ENCODE data around the gene CSRP1. TPM values are rescaled to one million over a fixed set of nuclear protein-coding genes. Genes with fewer than 3 reads are reported as not detected.

Gene CSRP1
- total and polyA plus RNA-seq, 9 of the 15 experiments (the other 6 are each of a cell fraction or from before 2014, with no cell fraction given), result 6.8 to 39.4 (median 23.7) TPM

DNA sequence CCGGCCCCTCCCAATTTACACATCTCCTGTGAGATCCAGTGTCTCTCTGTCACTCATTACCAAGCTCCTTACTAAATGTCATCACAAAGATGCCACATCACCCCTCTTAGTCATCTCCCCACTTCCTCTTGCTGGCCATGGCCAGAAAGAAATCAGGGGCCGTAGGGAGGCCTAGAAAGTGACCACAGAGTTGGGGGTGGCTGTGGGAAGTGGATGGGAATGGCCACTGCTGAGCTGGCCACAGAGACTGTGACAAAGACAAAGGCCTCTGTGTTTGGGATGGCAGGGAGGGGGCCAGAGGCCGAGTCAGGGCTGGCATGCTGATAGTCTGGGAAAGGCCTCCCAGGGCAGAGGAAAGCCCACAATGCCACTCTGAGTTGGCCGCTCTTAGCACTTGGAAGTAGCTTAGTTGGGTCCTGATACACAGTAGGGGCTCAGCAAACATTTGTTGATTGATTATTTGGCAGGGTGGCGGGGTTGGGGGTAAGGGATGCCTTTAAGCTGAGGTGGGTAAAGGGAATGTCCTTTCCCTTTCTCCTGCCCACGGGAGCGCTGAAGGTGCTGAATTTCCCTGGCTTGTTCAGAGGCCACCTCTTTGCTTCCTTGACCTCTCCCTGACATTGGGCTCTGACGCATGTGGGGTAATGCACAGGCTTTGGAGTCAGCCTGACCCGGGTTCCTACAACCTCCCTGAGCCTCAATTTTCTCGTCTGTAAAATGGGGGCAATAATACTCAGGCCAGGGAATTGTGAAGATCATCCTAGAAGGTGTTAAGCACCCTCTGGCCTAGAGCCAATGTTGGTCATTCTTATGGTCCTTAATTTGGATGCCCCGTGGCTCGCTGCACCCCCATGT is 45.2 kb upstream of the CSRP1 start (continued):
- TF ChIP-seq ZNF197 (CRISPR knock-in tag; IDR thresholded peaks at IDR 0.05; ENCODE audit: low read depth), result 0 out of 2 replicates have a peak, but pooled peaks have one; percentile 35
- TF ChIP-seq ZNF212 (CRISPR knock-in tag; IDR thresholded peaks at IDR 0.05), result 0 out of 2 replicates have a peak, but pooled peaks have one; percentile 20
- TF ChIP-seq, protein P1, sequence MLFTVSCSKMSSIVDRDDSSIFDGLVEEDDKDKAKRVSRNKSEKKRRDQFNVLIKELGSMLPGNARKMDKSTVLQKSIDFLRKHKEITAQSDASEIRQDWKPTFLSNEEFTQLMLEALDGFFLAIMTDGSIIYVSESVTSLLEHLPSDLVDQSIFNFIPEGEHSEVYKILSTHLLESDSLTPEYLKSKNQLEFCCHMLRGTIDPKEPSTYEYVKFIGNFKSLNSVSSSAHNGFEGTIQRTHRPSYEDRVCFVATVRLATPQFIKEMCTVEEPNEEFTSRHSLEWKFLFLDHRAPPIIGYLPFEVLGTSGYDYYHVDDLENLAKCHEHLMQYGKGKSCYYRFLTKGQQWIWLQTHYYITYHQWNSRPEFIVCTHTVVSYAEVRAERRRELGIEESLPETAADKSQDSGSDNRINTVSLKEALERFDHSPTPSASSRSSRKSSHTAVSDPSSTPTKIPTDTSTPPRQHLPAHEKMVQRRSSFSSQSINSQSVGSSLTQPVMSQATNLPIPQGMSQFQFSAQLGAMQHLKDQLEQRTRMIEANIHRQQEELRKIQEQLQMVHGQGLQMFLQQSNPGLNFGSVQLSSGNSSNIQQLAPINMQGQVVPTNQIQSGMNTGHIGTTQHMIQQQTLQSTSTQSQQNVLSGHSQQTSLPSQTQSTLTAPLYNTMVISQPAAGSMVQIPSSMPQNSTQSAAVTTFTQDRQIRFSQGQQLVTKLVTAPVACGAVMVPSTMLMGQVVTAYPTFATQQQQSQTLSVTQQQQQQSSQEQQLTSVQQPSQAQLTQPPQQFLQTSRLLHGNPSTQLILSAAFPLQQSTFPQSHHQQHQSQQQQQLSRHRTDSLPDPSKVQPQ (CRISPR knock-in tag; IDR thresholded peaks at IDR 0.05; ENCODE audit: borderline replicate concordance), result no peak
- TF ChIP-seq, protein P2, sequence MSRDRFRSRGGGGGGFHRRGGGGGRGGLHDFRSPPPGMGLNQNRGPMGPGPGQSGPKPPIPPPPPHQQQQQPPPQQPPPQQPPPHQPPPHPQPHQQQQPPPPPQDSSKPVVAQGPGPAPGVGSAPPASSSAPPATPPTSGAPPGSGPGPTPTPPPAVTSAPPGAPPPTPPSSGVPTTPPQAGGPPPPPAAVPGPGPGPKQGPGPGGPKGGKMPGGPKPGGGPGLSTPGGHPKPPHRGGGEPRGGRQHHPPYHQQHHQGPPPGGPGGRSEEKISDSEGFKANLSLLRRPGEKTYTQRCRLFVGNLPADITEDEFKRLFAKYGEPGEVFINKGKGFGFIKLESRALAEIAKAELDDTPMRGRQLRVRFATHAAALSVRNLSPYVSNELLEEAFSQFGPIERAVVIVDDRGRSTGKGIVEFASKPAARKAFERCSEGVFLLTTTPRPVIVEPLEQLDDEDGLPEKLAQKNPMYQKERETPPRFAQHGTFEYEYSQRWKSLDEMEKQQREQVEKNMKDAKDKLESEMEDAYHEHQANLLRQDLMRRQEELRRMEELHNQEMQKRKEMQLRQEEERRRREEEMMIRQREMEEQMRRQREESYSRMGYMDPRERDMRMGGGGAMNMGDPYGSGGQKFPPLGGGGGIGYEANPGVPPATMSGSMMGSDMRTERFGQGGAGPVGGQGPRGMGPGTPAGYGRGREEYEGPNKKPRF (IDR thresholded peaks at IDR 0.05; ENCODE audit: low read depth, low read length), result no peak
- TF ChIP-seq, protein P3, sequence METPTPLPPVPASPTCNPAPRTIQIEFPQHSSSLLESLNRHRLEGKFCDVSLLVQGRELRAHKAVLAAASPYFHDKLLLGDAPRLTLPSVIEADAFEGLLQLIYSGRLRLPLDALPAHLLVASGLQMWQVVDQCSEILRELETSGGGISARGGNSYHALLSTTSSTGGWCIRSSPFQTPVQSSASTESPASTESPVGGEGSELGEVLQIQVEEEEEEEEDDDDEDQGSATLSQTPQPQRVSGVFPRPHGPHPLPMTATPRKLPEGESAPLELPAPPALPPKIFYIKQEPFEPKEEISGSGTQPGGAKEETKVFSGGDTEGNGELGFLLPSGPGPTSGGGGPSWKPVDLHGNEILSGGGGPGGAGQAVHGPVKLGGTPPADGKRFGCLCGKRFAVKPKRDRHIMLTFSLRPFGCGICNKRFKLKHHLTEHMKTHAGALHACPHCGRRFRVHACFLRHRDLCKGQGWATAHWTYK (CRISPR knock-in tag; IDR thresholded peaks at IDR 0.05), result peak; percentile 99
- TF ChIP-seq, protein P4, sequence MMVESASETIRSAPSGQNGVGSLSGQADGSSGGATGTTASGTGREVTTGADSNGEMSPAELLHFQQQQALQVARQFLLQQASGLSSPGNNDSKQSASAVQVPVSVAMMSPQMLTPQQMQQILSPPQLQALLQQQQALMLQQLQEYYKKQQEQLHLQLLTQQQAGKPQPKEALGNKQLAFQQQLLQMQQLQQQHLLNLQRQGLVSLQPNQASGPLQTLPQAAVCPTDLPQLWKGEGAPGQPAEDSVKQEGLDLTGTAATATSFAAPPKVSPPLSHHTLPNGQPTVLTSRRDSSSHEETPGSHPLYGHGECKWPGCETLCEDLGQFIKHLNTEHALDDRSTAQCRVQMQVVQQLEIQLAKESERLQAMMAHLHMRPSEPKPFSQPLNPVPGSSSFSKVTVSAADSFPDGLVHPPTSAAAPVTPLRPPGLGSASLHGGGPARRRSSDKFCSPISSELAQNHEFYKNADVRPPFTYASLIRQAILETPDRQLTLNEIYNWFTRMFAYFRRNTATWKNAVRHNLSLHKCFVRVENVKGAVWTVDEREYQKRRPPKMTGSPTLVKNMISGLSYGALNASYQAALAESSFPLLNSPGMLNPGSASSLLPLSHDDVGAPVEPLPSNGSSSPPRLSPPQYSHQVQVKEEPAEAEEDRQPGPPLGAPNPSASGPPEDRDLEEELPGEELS (CRISPR knock-in tag; IDR thresholded peaks at IDR 0.05; ENCODE audit: borderline replicate concordance), result 0 out of 2 replicates have a peak, but pooled peaks have one; percentile 54
- TF ChIP-seq, protein P5, sequence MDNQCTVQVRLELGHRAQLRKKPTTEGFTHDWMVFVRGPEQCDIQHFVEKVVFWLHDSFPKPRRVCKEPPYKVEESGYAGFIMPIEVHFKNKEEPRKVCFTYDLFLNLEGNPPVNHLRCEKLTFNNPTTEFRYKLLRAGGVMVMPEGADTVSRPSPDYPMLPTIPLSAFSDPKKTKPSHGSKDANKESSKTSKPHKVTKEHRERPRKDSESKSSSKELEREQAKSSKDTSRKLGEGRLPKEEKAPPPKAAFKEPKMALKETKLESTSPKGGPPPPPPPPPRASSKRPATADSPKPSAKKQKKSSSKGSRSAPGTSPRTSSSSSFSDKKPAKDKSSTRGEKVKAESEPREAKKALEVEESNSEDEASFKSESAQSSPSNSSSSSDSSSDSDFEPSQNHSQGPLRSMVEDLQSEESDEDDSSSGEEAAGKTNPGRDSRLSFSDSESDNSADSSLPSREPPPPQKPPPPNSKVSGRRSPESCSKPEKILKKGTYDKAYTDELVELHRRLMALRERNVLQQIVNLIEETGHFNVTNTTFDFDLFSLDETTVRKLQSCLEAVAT (IDR thresholded peaks at IDR 0.05), result peak in 1 of 2 experiments; percentile 53; a peak in 1 of 4 replicates
- TF ChIP-seq TRIM24 (IDR thresholded peaks at IDR 0.05), result peak; percentile 46 to 69; a peak in 3 of 4 replicates
- TF ChIP-seq SMARCA5 (IDR thresholded peaks at IDR 0.05), result peak; percentile 82
- TF ChIP-seq, protein P6, sequence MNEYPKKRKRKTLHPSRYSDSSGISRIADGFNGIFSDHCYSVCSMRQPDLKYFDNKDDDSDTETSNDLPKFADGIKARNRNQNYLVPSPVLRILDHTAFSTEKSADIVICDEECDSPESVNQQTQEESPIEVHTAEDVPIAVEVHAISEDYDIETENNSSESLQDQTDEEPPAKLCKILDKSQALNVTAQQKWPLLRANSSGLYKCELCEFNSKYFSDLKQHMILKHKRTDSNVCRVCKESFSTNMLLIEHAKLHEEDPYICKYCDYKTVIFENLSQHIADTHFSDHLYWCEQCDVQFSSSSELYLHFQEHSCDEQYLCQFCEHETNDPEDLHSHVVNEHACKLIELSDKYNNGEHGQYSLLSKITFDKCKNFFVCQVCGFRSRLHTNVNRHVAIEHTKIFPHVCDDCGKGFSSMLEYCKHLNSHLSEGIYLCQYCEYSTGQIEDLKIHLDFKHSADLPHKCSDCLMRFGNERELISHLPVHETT (CRISPR knock-in tag; conservative IDR thresholded peaks at IDR 0.05 in 1 of 2, IDR thresholded peaks at IDR 0.05 in 1 of 2), result peak in 1 of 2 experiments; percentile 62; a peak in 1 of 4 replicates
- TF ChIP-seq TCFL5 (CRISPR knock-in tag; conservative IDR thresholded peaks at IDR 0.05), result no peak
